ENCODE measurements around the gene APBA3. TPM values are rescaled to one million over a fixed set of nuclear protein-coding genes. Genes with fewer than 3 reads are reported as not detected.

Gene APBA3
- total RNA-seq, 2 donors from 2014 or later: 27.5 to 42.2 TPM

- H3K4me3 Mint-ChIP-seq: no peak overlapping the region
- no peak overlapping the region for H3K27ac Mint-ChIP-seq
- 93% methylated on average over 16 of the region's 16 CpGs for WGBS, 2 experiments (ENCODE audit: insufficient coverage in 1 of 2, insufficient read length in 1 of 2)
These were observed 45.3 kb downstream of the APBA3 start for GRCh38 chr19:3716147-3716668.

DNA sequence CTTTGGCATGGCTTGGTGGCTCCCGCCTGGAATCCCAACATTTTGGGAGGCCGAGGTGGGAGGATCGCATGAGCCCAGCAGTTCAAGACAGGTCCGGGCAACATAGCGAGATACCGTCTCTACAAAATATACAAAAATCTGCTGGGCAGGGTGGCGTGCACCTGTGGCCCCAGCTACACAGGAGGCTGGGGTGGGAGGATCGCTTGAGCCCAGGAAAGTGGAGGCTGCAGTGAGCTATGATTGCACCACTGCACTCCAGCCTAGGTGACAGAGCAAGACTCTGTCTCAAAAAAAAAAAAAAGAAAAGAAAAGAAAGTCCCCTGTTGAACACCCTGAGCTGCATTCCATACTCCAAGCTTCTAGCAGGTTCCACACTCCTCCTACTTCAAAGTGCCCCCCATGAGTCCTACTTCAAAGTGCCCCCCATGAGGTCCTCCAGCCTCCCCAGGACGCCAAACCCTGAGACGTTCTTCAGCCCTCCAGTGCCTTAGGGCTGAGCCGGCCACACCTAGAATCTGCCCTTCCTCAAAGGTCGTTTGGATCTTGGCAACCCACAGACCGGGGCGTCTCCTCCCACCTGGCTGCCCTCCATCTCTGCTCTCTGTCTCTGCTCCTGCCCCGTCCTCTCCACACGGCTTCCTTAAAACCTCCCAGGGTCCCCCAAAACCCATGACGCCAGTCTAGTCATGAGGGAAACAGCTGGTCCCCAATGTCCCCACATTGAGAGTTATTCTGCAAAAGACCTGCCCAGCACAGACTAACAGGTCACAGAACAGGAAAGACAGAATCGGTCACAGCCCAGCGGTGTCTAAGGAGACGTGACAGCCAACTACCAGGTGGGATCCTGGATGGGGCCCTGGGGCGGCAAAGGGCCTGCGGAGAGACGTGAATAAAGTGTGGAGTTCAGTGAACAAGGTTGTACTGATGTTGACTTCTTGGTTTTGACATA is 48.6 kb downstream of the APBA3 start:
- Histone ChIP-seq H3K9me3 (ENCODE audit: control insufficient read depth, low read length) (no peaks in the 10 kb centered on the region), H3K36me3 (ENCODE audit: control insufficient read depth, insufficient read depth, low read length) (no peaks in the 10 kb centered on the region), H3K4me3 (ENCODE audit: low read length) (no peak overlapping the region), H3K4me1 (ENCODE audit: control insufficient read depth, insufficient read depth, low read length) (no peaks in the 10 kb centered on the region), H3K9ac (ENCODE audit: extremely low read depth, low read length, poor library complexity, severe bottlenecking) (no peak overlapping the region), H3K27ac (ENCODE audit: low read depth, low read length) (no peak overlapping the region), H3K27me3 (ENCODE audit: control insufficient read depth, insufficient read depth, low read length, poor library complexity, severe bottlenecking) (no peaks in the 10 kb centered on the region)
- WGBS, 2 experiments (ENCODE audit: insufficient coverage in 1 of 2, insufficient read length in 1 of 2): 82 to 86% methylated on average over 12 to 23 of the region's 23 CpGs
- H3K27me3 Mint-ChIP-seq (ENCODE audit: insufficient read depth): peaks cover 2% of the 10 kb centered on the region
- H3K4me1 Mint-ChIP-seq: peaks cover 3% of the 10 kb centered on the region
- H3K36me3 Mint-ChIP-seq (ENCODE audit: low read depth): no peaks in the 10 kb centered on the region
- no peak overlapping the region for H3K27ac Mint-ChIP-seq
- DNase-seq: no peak
- H3K4me3 Mint-ChIP-seq: no peak overlapping the region
- no peaks in the 10 kb centered on the region for H3K9me3 Mint-ChIP-seq
- no peak for TF ChIP-seq CTCF (conservative IDR thresholded peaks at IDR 0.05)

More at GRCh38 chr19:3716147-3716668, 45.3 kb downstream of the APBA3 start:
- Histone ChIP-seq H3K36me3 (ENCODE audit: control insufficient read depth, insufficient read depth, low read length) (no peaks in the 10 kb centered on the region), H3K9me3 (ENCODE audit: control insufficient read depth, low read length) (no peaks in the 10 kb centered on the region), H3K27me3 (ENCODE audit: control insufficient read depth, insufficient read depth, low read length, poor library complexity, severe bottlenecking) (no peaks in the 10 kb centered on the region), H3K4me3 (ENCODE audit: low read length) (no peak overlapping the region), H3K4me1 (ENCODE audit: control insufficient read depth, insufficient read depth, low read length) (no peaks in the 10 kb centered on the region), H3K9ac (ENCODE audit: extremely low read depth, low read length, poor library complexity, severe bottlenecking) (no peak overlapping the region), H3K27ac (ENCODE audit: low read depth, low read length) (no peak overlapping the region)
- H3K9me3 Mint-ChIP-seq: no peaks in the 10 kb centered on the region
- TF ChIP-seq CTCF (conservative IDR thresholded peaks at IDR 0.05): no peak
- H3K27me3 Mint-ChIP-seq (ENCODE audit: insufficient read depth): no peaks in the 10 kb centered on the region
- no peak for DNase-seq
- no peaks in the 10 kb centered on the region for H3K4me1 Mint-ChIP-seq
- no peaks in the 10 kb centered on the region for H3K36me3 Mint-ChIP-seq (ENCODE audit: low read depth)

DNA sequence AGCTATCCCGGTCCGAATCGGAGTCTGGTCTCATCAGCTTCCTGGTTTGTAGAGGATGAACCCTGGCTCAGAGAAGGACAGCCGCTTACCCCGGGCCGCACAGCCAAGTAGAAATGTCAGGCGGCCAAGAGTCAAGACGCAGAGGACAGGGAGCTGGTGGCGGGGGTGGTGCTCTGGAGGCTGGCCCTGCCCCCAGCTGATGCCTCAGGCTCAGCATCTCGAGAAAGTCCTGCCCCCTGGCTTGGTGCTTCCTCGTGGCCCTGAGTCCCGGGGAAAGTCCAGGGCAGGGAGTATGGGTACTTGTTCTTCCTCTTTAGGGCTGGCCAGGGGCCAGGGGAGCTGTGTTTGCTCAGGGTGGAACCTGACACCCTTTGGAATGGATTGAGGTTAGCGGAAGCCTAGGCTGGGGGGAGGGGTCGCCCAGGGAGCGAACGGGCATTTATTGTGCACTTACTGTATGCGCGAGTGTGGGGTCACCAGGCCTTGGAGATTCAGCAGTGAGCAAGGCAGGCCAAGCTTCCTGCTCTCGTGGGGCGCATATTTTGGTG is 51.2 kb downstream of the APBA3 start:
- peaks cover 2% of the 10 kb centered on the region for H3K27me3 Mint-ChIP-seq (ENCODE audit: insufficient read depth)
- Histone ChIP-seq H3K9ac (ENCODE audit: extremely low read depth, low read length, poor library complexity, severe bottlenecking) (no peak overlapping the region), H3K27me3 (ENCODE audit: control insufficient read depth, insufficient read depth, low read length, poor library complexity, severe bottlenecking) (no peaks in the 10 kb centered on the region), H3K4me3 (ENCODE audit: low read length) (no peak overlapping the region), H3K27ac (ENCODE audit: low read depth, low read length) (no peak overlapping the region), H3K4me1 (ENCODE audit: control insufficient read depth, insufficient read depth, low read length) (no peaks in the 10 kb centered on the region), H3K9me3 (ENCODE audit: control insufficient read depth, low read length) (no peaks in the 10 kb centered on the region), H3K36me3 (ENCODE audit: control insufficient read depth, insufficient read depth, low read length) (no peaks in the 10 kb centered on the region)
- peaks cover 3% of the 10 kb centered on the region for H3K4me1 Mint-ChIP-seq
- peak; percentile 70 for DNase-seq
- WGBS, 2 experiments (ENCODE audit: insufficient coverage in 1 of 2, insufficient read length in 1 of 2): 77 to 79% methylated on average over 15 to 20 of the region's 20 CpGs
- H3K27ac Mint-ChIP-seq: peak overlapping the region; percentile 28
- H3K9me3 Mint-ChIP-seq: no peaks in the 10 kb centered on the region
- H3K36me3 Mint-ChIP-seq (ENCODE audit: low read depth): no peaks in the 10 kb centered on the region
- TF ChIP-seq CTCF (conservative IDR thresholded peaks at IDR 0.05): no peak
- H3K4me3 Mint-ChIP-seq: no peak overlapping the region
